A673 (cell line): ENCODE data around the gene HS3ST4.

Experiments
- EZH2 ChIP-seq: fragments of 200-600 bp; sonication (generic); IDR thresholded peaks from 2 replicates; pipeline ENCODE4 v1.6.1; 2017; ENCODE audit warnings: borderline replicate concordance, low read depth, mild to moderate bottlenecking, mixed read lengths, antibody characterized with exemption, low read length; ENCODE audit not compliant: poor library complexity, severe bottlenecking
- TF ChIP-seq, protein P1 (sequence below): fragments of 300-800, 200-600 bp; sonication (generic); conservative IDR thresholded peaks from 2 replicates; pipeline ENCODE4 v1.5.1; 2017; ENCODE audit warnings: low read depth, mild to moderate bottlenecking, antibody characterized with exemption, low read length, moderate library complexity, mixed read lengths

GRCh38 chr16:25916037-25916436, 224.3 kb downstream of the HS3ST4 start:
- TF ChIP-seq, protein P1, sequence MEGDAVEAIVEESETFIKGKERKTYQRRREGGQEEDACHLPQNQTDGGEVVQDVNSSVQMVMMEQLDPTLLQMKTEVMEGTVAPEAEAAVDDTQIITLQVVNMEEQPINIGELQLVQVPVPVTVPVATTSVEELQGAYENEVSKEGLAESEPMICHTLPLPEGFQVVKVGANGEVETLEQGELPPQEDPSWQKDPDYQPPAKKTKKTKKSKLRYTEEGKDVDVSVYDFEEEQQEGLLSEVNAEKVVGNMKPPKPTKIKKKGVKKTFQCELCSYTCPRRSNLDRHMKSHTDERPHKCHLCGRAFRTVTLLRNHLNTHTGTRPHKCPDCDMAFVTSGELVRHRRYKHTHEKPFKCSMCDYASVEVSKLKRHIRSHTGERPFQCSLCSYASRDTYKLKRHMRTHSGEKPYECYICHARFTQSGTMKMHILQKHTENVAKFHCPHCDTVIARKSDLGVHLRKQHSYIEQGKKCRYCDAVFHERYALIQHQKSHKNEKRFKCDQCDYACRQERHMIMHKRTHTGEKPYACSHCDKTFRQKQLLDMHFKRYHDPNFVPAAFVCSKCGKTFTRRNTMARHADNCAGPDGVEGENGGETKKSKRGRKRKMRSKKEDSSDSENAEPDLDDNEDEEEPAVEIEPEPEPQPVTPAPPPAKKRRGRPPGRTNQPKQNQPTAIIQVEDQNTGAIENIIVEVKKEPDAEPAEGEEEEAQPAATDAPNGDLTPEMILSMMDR, result no peak
- TF ChIP-seq EZH2, result no peak
